Measurements from ENCODE around the gene HYI.

HYI gene

DNA sequence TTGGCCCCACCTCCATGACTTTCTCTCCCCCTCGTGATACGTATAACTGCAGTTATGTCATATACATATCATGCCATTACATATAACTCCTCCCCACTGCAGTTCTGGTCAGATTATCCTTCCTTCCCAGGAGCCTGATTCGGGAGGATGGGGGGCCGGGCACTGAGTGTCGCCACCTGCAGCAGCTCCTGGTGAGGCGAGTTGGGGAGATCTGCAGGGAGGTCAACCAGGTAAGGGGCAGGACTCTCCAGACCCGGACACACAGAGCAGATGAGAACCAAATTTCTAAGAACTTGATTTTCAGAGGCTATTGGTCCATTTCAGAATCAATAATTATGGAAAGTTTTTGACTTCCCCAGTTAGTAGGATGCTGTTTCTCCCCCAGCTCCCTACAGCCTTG, 19.5 kb downstream of the HYI start:
- no peak overlapping the region for H3K27ac ChIP-seq (ENCODE audit: low read depth, low read length)
- no peaks in the 10 kb centered on the region for H3K9me3 ChIP-seq (ENCODE audit: low read length)
- H3K4me1 ChIP-seq (ENCODE audit: insufficient read depth, low read length) = peaks cover 20% of the 10 kb centered on the region
- H3K27me3 ChIP-seq (ENCODE audit: control insufficient read depth in 1 of 2, insufficient read depth in 2 of 2, low read length in 2 of 2) = no peaks in the 10 kb centered on the region
- peaks cover 67% of the 10 kb centered on the region for H3K36me3 ChIP-seq (ENCODE audit: insufficient read depth, low read length)
- H3K9ac ChIP-seq (ENCODE audit: low read length) = no peak overlapping the region
- no peak overlapping the region for H3K4me3 ChIP-seq (ENCODE audit: low read depth in 1 of 2, low read length in 2 of 2)

DNA sequence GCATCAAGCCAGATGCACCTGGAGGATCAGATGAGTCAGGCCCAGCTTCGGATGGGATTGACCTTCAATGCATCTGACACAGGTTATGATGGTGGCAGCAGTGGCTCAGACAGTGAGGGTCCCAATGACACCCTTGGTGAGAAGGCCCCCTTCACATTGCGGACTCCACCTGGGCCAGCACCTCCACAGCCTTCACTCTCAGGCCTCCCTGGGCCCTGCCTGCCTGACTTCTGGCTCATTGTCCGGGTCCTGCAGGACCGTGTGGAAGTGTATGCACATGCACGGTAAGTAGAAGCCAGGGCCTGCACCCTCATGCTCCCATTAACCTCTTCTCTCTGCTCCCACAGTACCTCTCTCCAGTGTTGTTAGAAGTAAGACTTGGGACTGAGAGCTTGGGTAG, 20.8 kb downstream of the HYI start:
- Histone ChIP-seq H3K27me3 (ENCODE audit: control insufficient read depth in 1 of 2, insufficient read depth in 2 of 2, low read length in 2 of 2) (no peaks in the 10 kb centered on the region), H3K4me3 (ENCODE audit: low read depth in 1 of 2, low read length in 2 of 2) (no peak overlapping the region), H3K27ac (ENCODE audit: low read depth, low read length) (no peak overlapping the region), H3K4me1 (ENCODE audit: insufficient read depth, low read length) (peaks cover 20% of the 10 kb centered on the region), H3K36me3 (ENCODE audit: insufficient read depth, low read length) (peaks cover 72% of the 10 kb centered on the region), H3K9ac (ENCODE audit: low read length) (no peak overlapping the region), H3K9me3 (ENCODE audit: low read length) (no peaks in the 10 kb centered on the region)

DNA sequence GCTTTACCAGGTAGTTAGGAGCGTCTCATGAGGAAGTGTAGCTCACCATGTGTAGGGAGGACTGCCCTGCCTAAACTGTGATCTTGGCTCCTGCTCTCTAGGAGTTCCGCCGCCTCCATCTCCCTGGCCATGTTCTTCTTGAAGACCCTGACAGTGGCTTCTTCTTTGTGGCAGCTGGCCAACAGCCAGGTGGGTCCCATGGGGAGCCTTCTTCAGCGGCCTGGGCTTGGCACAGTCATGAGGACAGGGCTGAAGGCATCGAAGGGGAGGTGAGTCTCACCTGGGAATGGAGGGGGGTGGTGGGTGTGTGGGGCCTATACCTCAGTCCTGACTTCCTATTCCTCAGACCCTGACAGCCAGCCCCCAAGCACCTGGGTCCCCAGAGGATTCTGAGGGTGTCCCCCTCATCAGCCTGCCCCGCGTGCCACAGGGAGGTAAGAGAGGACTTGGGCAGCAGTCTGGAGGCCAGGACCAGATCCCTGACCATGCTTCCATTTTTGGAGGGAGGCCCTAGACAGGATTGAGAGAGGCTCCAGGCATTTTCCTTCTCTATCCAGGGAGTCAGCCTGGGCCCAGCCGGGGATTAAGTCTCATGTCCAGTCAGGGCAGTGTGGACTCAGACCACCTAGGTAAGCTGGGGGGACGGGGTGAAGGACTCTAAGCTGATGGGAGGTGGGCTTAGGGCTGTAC, 21.4 kb downstream of the HYI start:
- Histone ChIP-seq H3K4me3 (ENCODE audit: low read depth in 1 of 2, low read length in 2 of 2) (no peak overlapping the region), H3K27ac (ENCODE audit: low read depth, low read length) (no peak overlapping the region), H3K9ac (ENCODE audit: low read length) (no peak overlapping the region), H3K4me1 (ENCODE audit: insufficient read depth, low read length) (peaks cover 20% of the 10 kb centered on the region), H3K36me3 (ENCODE audit: insufficient read depth, low read length) (peaks cover 77% of the 10 kb centered on the region), H3K27me3 (ENCODE audit: control insufficient read depth in 1 of 2, insufficient read depth in 2 of 2, low read length in 2 of 2) (no peaks in the 10 kb centered on the region), H3K9me3 (ENCODE audit: low read length) (no peaks in the 10 kb centered on the region)

DNA sequence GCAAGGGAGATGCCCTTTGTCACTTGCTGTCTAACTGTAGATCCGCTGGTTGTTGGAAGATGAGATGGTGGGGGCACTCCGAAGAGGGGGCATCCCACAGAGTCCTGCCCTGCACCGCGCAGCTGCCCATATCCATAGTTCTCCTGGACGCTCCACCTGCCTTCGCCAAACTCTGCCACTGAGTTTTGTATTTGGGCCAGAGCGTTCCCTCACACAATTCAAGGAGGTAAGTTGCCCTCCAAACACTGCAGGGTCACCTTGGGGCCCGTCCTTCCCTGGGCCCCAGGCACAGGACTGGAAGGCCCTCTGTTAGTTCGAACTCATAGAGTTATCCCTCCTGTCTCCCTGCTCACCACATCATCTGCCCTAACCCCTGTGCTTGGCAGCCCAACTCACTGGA, 22.1 kb downstream of the HYI start:
- peaks cover 84% of the 10 kb centered on the region for H3K36me3 ChIP-seq (ENCODE audit: insufficient read depth, low read length)
- H3K9ac ChIP-seq (ENCODE audit: low read length) = no peak overlapping the region
- no peaks in the 10 kb centered on the region for H3K27me3 ChIP-seq (ENCODE audit: control insufficient read depth in 1 of 2, insufficient read depth in 2 of 2, low read length in 2 of 2)
- H3K4me3 ChIP-seq (ENCODE audit: low read depth in 1 of 2, low read length in 2 of 2) = no peak overlapping the region
- H3K9me3 ChIP-seq (ENCODE audit: low read length) = no peaks in the 10 kb centered on the region
- H3K4me1 ChIP-seq (ENCODE audit: insufficient read depth, low read length) = peaks cover 18% of the 10 kb centered on the region
- H3K27ac ChIP-seq (ENCODE audit: low read depth, low read length) = no peak overlapping the region

DNA sequence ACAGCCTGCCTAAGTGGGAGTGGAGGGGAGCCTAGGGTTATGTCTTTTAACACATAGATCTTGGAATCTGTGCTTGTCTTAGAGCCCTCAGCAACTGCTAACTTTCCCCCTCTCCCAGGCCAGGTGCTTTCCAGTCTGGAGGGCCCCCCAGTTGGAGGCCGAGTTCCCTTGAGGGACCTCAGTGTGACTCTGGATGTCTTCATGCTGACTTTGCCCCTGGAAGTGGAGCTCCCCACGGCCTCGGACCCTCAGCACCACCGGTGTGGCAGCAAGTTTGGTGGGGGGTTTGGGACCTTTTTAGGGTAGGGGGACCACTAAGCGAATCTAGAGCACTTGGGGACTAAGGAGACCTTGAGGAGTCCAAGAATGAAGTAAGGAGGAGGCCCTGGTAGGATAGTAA, 22.9 kb downstream of the HYI start:
- Histone ChIP-seq H3K4me3 (ENCODE audit: low read depth in 1 of 2, low read length in 2 of 2) (no peak overlapping the region), H3K9me3 (ENCODE audit: low read length) (no peaks in the 10 kb centered on the region), H3K9ac (ENCODE audit: low read length) (no peak overlapping the region), H3K4me1 (ENCODE audit: insufficient read depth, low read length) (peaks cover 10% of the 10 kb centered on the region), H3K27me3 (ENCODE audit: control insufficient read depth in 1 of 2, insufficient read depth in 2 of 2, low read length in 2 of 2) (no peaks in the 10 kb centered on the region), H3K27ac (ENCODE audit: low read depth, low read length) (no peak overlapping the region), H3K36me3 (ENCODE audit: insufficient read depth, low read length) (peaks cover 92% of the 10 kb centered on the region)

DNA sequence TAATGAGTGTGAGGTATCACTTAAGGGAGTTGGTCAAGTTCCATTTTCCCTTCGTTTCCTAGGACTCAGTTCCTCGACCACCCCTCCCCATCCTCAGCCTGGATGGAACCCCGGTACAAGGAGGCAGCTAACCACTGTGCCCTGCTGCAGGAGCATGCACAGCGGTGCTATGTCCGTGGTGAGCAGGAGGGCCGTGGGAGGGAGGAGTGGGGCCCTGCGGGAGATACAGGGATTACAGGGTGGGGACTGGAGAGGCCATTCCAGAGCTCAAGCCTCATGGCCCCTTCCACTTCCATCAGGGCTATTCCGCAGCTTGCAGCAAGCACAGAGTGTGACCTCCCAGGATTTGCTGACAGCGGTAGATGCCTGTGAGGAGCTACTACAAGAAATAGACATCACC, 25.8 kb downstream of the HYI start:
- Histone ChIP-seq H3K36me3 (ENCODE audit: insufficient read depth, low read length) (peaks cover 91% of the 10 kb centered on the region), H3K9me3 (ENCODE audit: low read length) (no peaks in the 10 kb centered on the region), H3K4me1 (ENCODE audit: insufficient read depth, low read length) (no peaks in the 10 kb centered on the region), H3K27me3 (ENCODE audit: control insufficient read depth in 1 of 2, insufficient read depth in 2 of 2, low read length in 2 of 2) (no peaks in the 10 kb centered on the region), H3K27ac (ENCODE audit: low read depth, low read length) (no peak overlapping the region), H3K9ac (ENCODE audit: low read length) (no peak overlapping the region), H3K4me3 (ENCODE audit: low read depth in 1 of 2, low read length in 2 of 2) (no peak overlapping the region)

DNA sequence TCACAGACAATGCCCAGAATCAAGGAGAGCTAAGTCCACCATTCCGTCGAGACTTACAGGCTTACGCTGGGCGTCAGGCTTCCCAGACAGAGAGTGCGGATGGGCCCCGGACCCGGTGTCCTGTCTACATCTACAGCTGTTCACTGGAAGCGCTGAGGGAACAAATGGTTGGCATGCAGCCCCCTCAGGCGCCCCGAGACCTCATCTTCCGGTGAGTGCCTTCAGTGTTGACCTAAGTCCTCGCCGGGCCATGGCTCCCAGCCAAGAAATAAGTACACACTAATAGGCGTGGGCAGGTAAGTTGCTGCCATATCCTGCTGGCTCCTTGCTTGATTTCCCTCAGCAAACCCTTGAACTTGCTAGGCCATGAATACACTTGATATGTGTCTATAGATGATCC, 26.2 kb downstream of the HYI start:
- H3K27me3 ChIP-seq (ENCODE audit: control insufficient read depth in 1 of 2, insufficient read depth in 2 of 2, low read length in 2 of 2) = no peaks in the 10 kb centered on the region
- H3K36me3 ChIP-seq (ENCODE audit: insufficient read depth, low read length) = peaks cover 87% of the 10 kb centered on the region
- no peaks in the 10 kb centered on the region for H3K4me1 ChIP-seq (ENCODE audit: insufficient read depth, low read length)
- no peaks in the 10 kb centered on the region for H3K9me3 ChIP-seq (ENCODE audit: low read length)
- H3K4me3 ChIP-seq (ENCODE audit: low read depth in 1 of 2, low read length in 2 of 2) = no peak overlapping the region
- H3K27ac ChIP-seq (ENCODE audit: low read depth, low read length) = no peak overlapping the region
- no peak overlapping the region for H3K9ac ChIP-seq (ENCODE audit: low read length)

DNA sequence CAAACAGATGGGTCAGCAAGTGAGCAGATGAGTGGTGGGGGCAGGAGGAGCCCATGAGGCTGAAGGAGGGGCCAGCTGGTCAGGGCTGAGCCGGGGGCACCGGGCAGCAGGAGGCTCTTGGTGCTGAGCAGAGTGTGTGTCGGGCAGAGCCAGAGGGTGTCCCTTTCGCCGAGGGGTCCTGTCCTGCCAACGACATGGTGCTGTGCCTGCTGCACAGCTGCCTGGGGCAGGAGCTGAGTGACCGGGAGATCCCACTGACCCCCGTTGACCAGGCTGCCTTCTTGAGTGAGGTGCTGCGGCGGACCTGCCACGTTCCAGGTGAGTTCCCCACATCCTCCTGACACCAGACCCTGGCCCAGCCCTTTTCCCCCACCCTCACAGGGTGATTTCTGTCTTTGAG, 27.5 kb downstream of the HYI start:
- Histone ChIP-seq H3K9ac (ENCODE audit: low read length) (no peak overlapping the region), H3K4me3 (ENCODE audit: low read depth in 1 of 2, low read length in 2 of 2) (no peak overlapping the region), H3K4me1 (ENCODE audit: insufficient read depth, low read length) (no peaks in the 10 kb centered on the region), H3K27me3 (ENCODE audit: control insufficient read depth in 1 of 2, insufficient read depth in 2 of 2, low read length in 2 of 2) (no peaks in the 10 kb centered on the region), H3K27ac (ENCODE audit: low read depth, low read length) (no peak overlapping the region), H3K9me3 (ENCODE audit: low read length) (no peaks in the 10 kb centered on the region), H3K36me3 (ENCODE audit: insufficient read depth, low read length) (peaks cover 86% of the 10 kb centered on the region)

DNA sequence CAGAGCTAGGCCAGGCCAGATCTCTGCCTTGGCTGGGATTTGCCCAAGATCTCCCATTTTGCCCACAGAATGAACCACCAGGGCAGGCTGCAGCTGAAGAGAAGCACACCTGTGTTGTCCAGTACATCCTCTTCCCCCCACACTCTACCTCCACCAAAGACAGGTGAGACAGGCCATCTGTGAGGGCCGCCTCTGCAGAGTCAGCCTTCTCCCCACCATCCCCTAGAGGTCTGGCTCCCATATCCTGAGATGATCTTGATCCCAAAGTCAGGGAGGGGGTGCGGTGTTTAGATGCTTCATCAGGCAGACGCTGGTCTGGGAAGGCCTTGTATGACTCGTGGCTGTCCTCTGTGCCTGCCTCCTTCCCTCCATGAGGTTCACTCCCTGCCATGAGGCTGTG, 28.7 kb downstream of the HYI start:
- Histone ChIP-seq H3K36me3 (ENCODE audit: insufficient read depth, low read length) (peaks cover 86% of the 10 kb centered on the region), H3K9ac (ENCODE audit: low read length) (no peak overlapping the region)

DNA sequence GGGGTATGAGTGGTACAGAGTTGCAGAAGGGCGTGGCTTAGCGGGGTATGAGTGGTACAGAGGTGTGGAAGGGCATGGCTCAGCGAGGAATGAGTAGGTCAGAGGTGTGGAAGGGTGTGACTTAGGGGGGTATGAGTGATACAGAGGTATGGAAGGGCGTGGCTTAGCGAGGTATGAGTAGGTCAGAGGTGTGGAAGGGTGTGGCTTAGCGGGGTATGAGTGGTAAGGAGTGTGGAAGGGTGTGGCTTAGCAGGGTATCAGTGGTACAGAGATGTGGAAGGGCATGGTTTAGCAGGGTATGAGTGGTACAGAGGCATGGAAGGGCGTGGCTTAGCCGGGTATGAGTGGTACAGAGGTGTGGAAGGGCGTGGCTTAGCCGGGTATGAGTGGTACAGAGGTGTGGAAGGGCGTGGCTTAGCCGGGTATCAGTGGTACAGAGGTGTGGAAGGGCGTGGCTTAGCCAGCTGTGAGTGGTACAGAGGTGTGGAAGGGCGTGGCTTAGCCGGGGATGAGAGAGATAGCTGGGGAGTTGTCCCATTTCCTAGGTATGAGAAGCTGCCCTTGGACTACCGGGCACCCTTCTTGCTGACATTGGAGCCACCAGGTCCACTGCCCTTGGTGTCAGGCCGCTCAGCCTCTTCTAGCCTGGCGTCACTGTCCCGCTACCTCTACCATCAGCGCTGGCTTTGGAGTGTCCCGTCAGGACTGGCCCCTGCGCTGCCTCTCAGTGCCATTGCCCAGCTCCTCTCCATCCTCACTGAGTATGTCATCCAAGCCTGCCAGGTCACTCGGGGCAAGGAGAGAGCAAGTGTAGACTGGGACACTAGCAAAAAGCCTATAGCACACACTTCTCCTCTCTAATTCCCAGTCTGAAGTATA, 29.8 kb downstream of the HYI start:
- H3K27ac ChIP-seq (ENCODE audit: low read depth, low read length) = no peak overlapping the region
- H3K36me3 ChIP-seq (ENCODE audit: insufficient read depth, low read length) = peaks cover 86% of the 10 kb centered on the region
- no peaks in the 10 kb centered on the region for H3K4me1 ChIP-seq (ENCODE audit: insufficient read depth, low read length)
- no peaks in the 10 kb centered on the region for H3K27me3 ChIP-seq (ENCODE audit: control insufficient read depth in 1 of 2, insufficient read depth in 2 of 2, low read length in 2 of 2)
- no peaks in the 10 kb centered on the region for H3K9me3 ChIP-seq (ENCODE audit: low read length)
- H3K4me3 ChIP-seq (ENCODE audit: low read depth in 1 of 2, low read length in 2 of 2) = no peak overlapping the region
- H3K9ac ChIP-seq (ENCODE audit: low read length) = no peak overlapping the region

More for the DNA sequence above, 28.7 kb downstream of the HYI start:
- Histone ChIP-seq H3K9me3 (ENCODE audit: low read length) (no peaks in the 10 kb centered on the region), H3K27ac (ENCODE audit: low read depth, low read length) (no peak overlapping the region), H3K4me3 (ENCODE audit: low read depth in 1 of 2, low read length in 2 of 2) (no peak overlapping the region), H3K27me3 (ENCODE audit: control insufficient read depth in 1 of 2, insufficient read depth in 2 of 2, low read length in 2 of 2) (no peaks in the 10 kb centered on the region), H3K4me1 (ENCODE audit: insufficient read depth, low read length) (no peaks in the 10 kb centered on the region)

DNA sequence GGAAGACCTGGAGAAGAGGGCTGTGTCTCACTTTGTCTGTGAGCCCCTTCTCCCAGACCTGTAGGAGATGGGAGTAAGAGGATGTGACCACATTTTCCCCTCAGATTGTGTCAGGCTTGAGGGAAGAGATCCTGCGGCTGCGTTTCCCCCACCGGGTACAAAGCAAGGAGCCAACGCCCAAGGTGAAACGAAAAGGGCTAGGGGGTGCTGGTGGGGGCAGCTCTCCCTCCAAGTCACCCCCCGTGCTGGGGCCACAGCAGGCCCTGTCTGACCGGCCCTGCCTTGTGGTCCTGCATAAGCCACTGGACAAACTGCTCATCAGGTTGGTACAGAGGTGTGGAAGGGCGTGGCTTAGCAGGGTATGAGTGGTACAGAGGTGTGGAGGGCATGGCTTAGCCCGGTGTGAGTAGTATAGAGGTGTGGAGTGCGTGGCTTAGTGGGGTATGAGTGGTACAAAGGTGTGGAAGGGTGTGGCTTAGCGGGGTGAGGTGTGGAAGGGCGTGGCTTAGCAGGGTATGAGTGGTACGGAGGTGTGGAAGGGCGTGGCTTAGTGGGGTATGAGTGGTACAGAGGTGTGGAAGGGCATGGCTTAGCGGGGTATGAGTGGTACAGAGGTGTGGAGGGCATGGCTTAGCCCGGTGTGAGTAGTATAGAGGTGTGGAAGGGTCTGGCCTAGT, 30.6 kb downstream of the HYI start:
- Histone ChIP-seq H3K4me1 (ENCODE audit: insufficient read depth, low read length) (no peaks in the 10 kb centered on the region), H3K4me3 (ENCODE audit: low read depth in 1 of 2, low read length in 2 of 2) (no peak overlapping the region), H3K9me3 (ENCODE audit: low read length) (no peaks in the 10 kb centered on the region), H3K27me3 (ENCODE audit: control insufficient read depth in 1 of 2, insufficient read depth in 2 of 2, low read length in 2 of 2) (no peaks in the 10 kb centered on the region), H3K27ac (ENCODE audit: low read depth, low read length) (no peak overlapping the region), H3K9ac (ENCODE audit: low read length) (no peak overlapping the region), H3K36me3 (ENCODE audit: insufficient read depth, low read length) (peaks cover 86% of the 10 kb centered on the region)

All from muscle layer of colon (tissue), 2 donors.